ENCODE results near the gene UGGT1.
A peak's percentile ranks its signal among the peaks of the same experiment; 100 is the strongest.

Gene UGGT1

GRCh38 chr2:128076461-128077106, 14.4 kb upstream of the UGGT1 start:
- no peak for DNase-seq (ENCODE audit: low read depth, low spot score)
- TF ChIP-seq CTCF (IDR thresholded peaks at IDR 0.05; ENCODE audit: low read depth, low read length): no peak
- H3K4me3 ChIP-seq (ENCODE audit: low read depth, low read length): no peak overlapping the region
- in situ Hi-C loops (cut with HindIII; ENCODE audit: low sequenced_read_pairs): no loop called here

- in situ Hi-C loops (cut with HindIII; ENCODE audit: low sequenced_read_pairs): no loop called here
- DNase-seq (ENCODE audit: low read depth, low spot score): no peak
- TF ChIP-seq CTCF (IDR thresholded peaks at IDR 0.05; ENCODE audit: low read depth, low read length): no peak
- H3K4me3 ChIP-seq (ENCODE audit: low read depth, low read length): no peak overlapping the region
Observed at GRCh38 chr2:128084757-128085156, 6.2 kb upstream of the UGGT1 start.

- in situ Hi-C loops (cut with HindIII; ENCODE audit: low sequenced_read_pairs): no loop called here
- H3K4me3 ChIP-seq (ENCODE audit: low read depth, low read length): no peak overlapping the region
- DNase-seq (ENCODE audit: low read depth, low spot score): no peak
Observed at GRCh38 chr2:128086244-128086643, 4.8 kb upstream of the UGGT1 start.

GRCh38 chr2:128090575-128090944, 440 bp upstream of the UGGT1 start:
- TF ChIP-seq CTCF (IDR thresholded peaks at IDR 0.05; ENCODE audit: low read depth, low read length): no peak
- in situ Hi-C loops (cut with HindIII; ENCODE audit: low sequenced_read_pairs): no loop called here
- DNase-seq (ENCODE audit: low read depth, low spot score): no peak
- peak overlapping the region; percentile 97 for H3K4me3 ChIP-seq (ENCODE audit: low read depth, low read length)

More at GRCh38 chr2:128086244-128086643, 4.8 kb upstream of the UGGT1 start:
- TF ChIP-seq CTCF (IDR thresholded peaks at IDR 0.05; ENCODE audit: low read depth, low read length): no peak

- in situ Hi-C loops (cut with HindIII; ENCODE audit: low sequenced_read_pairs): no loop called here
- DNase-seq (ENCODE audit: low read depth, low spot score): peak; percentile 38
- H3K4me3 ChIP-seq (ENCODE audit: low read depth, low read length): peak overlapping the region; percentile 97
- no peak for TF ChIP-seq CTCF (IDR thresholded peaks at IDR 0.05; ENCODE audit: low read depth, low read length)
Observed at GRCh38 chr2:128091726-128092080, 703 bp downstream of the UGGT1 start.

- DNase-seq (ENCODE audit: low read depth, low spot score): no peak
- in situ Hi-C loops (cut with HindIII; ENCODE audit: low sequenced_read_pairs): no loop called here
- no peak for TF ChIP-seq CTCF (IDR thresholded peaks at IDR 0.05; ENCODE audit: low read depth, low read length)
- no peak overlapping the region for H3K4me3 ChIP-seq (ENCODE audit: low read depth, low read length)
Observed at GRCh38 chr2:128092656-128093055, 1.7 kb downstream of the UGGT1 start.

GRCh38 chr2:128093762-128094161, 2.8 kb downstream of the UGGT1 start:
- DNase-seq (ENCODE audit: low read depth, low spot score): no peak
- no peak overlapping the region for H3K4me3 ChIP-seq (ENCODE audit: low read depth, low read length)
- in situ Hi-C loops (cut with HindIII; ENCODE audit: low sequenced_read_pairs): no loop called here
- TF ChIP-seq CTCF (IDR thresholded peaks at IDR 0.05; ENCODE audit: low read depth, low read length): no peak

All from astrocyte of the spinal cord (primary cell).